SK-N-MC (cell line): Measurements from ENCODE around the gene ORC6.

Source experiments
- EZH2 ChIP-seq: fragments of 200-600 bp; sonication (generic); IDR thresholded peaks from one replicate; pipeline ENCODE4 v1.6.1; 2017; ENCODE audit warnings: antibody characterized with exemption
- POLR2AphosphoS5 ChIP-seq: IDR thresholded peaks from 2 replicates; pipeline ENCODE4 v1.6.1; 2012; ENCODE audit warnings: mild to moderate bottlenecking, low read depth, low read length, borderline replicate concordance

- no peak for TF ChIP-seq POLR2AphosphoS5
- TF ChIP-seq EZH2: no peak
Measured at GRCh38 chr16:46650254-46650623, 39.2 kb upstream of the ORC6 start.
